Ectodermal cell (in vitro differentiated cells): ENCODE measurements around the gene SPPL2B.
A peak's percentile ranks its signal among the peaks of the same experiment; 100 is the strongest.

ENCODE experiments used
- H3K27ac ChIP-seq: 2 replicates; pipeline ENCODE4 v1.7.0; 2013; ENCODE audit warnings: mild to moderate bottlenecking, low read depth, low read length; ENCODE audit not compliant: insufficient read depth, poor library complexity, severe bottlenecking
- H3K27me3 ChIP-seq: 2 replicates; pipeline ENCODE4 v1.7.0; 2013; ENCODE audit warnings: mild to moderate bottlenecking, low read length; ENCODE audit not compliant: insufficient read depth, control insufficient read depth, poor library complexity, severe bottlenecking
- H3K36me3 ChIP-seq: one replicate; pipeline ENCODE4 v1.7.0; 2013; ENCODE audit warnings: low read length; ENCODE audit not compliant: control insufficient read depth, insufficient read depth
- H3K4me1 ChIP-seq: one replicate; pipeline ENCODE4 v1.7.0; 2013; ENCODE audit warnings: low read length; ENCODE audit not compliant: control insufficient read depth, insufficient read depth
- H3K4me3 ChIP-seq: 2 replicates; pipeline ENCODE4 v1.7.0; 2013; ENCODE audit warnings: low read depth, low read length, control low read depth; ENCODE audit not compliant: insufficient read depth
- H3K9me3 ChIP-seq: 2 replicates; pipeline ENCODE4 v1.7.0; 2013; ENCODE audit warnings: mild to moderate bottlenecking, low read length, moderate library complexity; ENCODE audit not compliant: control insufficient read depth
- WGBS, 2 experiments: methylation state at CpG; one replicate each; pipeline ENCODE4 v1.1.7; 2013; ENCODE audit warnings: missing lambda C conversion rate in 2 of 2; 5-methylcytosine and 5-hydroxymethylcytosine counted together

Gene SPPL2B

GRCh38 chr19:2302319-2303210 is 25.9 kb upstream of the SPPL2B start:
- Histone ChIP-seq H3K4me1 (no peaks in the 10 kb centered on the region), H3K27me3 (peaks cover 23% of the 10 kb centered on the region), H3K27ac (no peak overlapping the region), H3K9me3 (no peaks in the 10 kb centered on the region), H3K4me3 (no peak overlapping the region), H3K36me3 (no peaks in the 10 kb centered on the region)
- WGBS, 2 experiments = 34% methylated on average over 62 of the region's 62 CpGs

DNA sequence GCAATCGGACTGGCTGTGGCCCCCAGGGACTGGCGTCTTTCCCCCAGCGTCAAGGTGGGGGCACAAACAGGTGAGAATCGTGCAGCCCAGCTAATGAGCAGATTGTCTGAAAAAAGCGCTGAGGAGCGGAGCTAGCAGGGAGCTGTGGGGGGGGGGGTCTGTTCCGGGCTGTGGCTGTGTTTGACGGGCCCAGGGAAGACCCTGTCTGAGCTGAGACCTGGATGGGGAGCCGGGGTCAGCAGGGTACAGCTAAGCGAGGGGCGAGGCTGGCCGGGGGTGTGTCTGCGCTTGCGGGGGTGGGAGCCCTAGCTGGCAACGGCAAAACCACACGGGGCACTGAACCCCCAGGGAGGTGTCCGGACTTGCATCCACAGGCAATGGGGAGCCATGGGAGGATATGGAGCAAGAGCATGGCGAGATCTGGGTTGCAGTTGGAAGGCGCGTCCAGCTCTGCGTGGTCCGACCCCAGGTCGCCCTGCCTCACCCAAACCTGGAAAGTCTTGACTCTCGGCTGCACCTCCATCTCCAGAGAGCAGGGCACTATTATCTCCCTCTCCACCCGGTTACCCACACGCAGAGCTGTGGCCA is 25.2 kb upstream of the SPPL2B start:
- no peak overlapping the region for H3K27ac ChIP-seq
- H3K4me1 ChIP-seq = no peaks in the 10 kb centered on the region
- no peaks in the 10 kb centered on the region for H3K36me3 ChIP-seq
- H3K4me3 ChIP-seq = no peak overlapping the region
- 90 to 91% methylated on average over 26 of the region's 26 CpGs for WGBS, 2 experiments
- no peaks in the 10 kb centered on the region for H3K9me3 ChIP-seq
- H3K27me3 ChIP-seq = peaks cover 29% of the 10 kb centered on the region

- Histone ChIP-seq H3K4me1 (no peaks in the 10 kb centered on the region), H3K36me3 (no peaks in the 10 kb centered on the region), H3K27ac (no peak overlapping the region), H3K27me3 (peaks cover 34% of the 10 kb centered on the region), H3K4me3 (no peak overlapping the region), H3K9me3 (no peaks in the 10 kb centered on the region)
- 79% methylated on average over 18 to 19 of the region's 19 CpGs for WGBS, 2 experiments
Measured at GRCh38 chr19:2305452-2306280, 22.8 kb upstream of the SPPL2B start.

- 83 to 86% methylated on average over 19 of the region's 19 CpGs for WGBS, 2 experiments
- no peaks in the 10 kb centered on the region for H3K4me1 ChIP-seq
- H3K36me3 ChIP-seq = no peaks in the 10 kb centered on the region
- H3K27me3 ChIP-seq = peaks cover 34% of the 10 kb centered on the region
- no peak overlapping the region for H3K27ac ChIP-seq
- no peaks in the 10 kb centered on the region for H3K9me3 ChIP-seq
- H3K4me3 ChIP-seq = no peak overlapping the region
Measured at GRCh38 chr19:2306281-2306806, 22.1 kb upstream of the SPPL2B start.

GRCh38 chr19:2306971-2307370 is 21.5 kb upstream of the SPPL2B start:
- Histone ChIP-seq H3K4me3 (no peak overlapping the region), H3K36me3 (no peaks in the 10 kb centered on the region), H3K27me3 (peaks cover 33% of the 10 kb centered on the region), H3K27ac (no peak overlapping the region), H3K4me1 (no peaks in the 10 kb centered on the region), H3K9me3 (no peaks in the 10 kb centered on the region)
- WGBS, 2 experiments = 84 to 85% methylated on average over 17 of the region's 17 CpGs

DNA sequence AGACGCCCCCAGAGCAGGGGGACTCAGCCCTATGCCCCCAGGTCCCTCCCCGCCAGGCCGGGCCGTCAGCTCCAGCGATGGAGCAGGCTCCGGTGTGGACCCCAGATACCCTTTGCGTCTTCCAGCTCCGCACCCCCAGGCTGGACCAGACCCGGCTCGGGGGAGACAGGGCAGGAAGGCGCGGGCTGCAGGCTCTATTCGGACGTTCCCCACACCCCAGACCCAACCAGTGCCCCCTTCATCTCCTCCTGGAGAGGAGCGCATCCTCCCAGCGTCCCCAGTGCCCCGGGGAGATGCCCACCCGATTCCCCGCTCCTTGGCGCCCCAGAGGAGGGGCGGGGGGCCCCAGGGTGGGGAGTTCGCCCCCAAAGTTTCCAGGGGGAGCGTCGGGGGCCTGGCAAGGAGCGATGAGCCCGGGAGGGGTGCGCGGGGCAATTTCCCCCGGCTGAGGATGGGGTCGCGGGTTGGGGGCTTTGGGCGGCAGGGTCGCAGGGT is 20.9 kb upstream of the SPPL2B start:
- WGBS, 2 experiments = 67 to 69% methylated on average over 33 of the region's 33 CpGs
- Histone ChIP-seq H3K4me3 (no peak overlapping the region), H3K36me3 (no peaks in the 10 kb centered on the region), H3K9me3 (no peaks in the 10 kb centered on the region), H3K27me3 (peaks cover 34% of the 10 kb centered on the region), H3K27ac (no peak overlapping the region), H3K4me1 (no peaks in the 10 kb centered on the region)

GRCh38 chr19:2308114-2308556 is 20.3 kb upstream of the SPPL2B start, which contains the start of gene LINGO3:
TSS of gene LINGO3 (minus strand) at chr19:2308154. CDS start at chr19:2291776, 16,378 bp downstream.
- Histone ChIP-seq H3K4me1 (no peaks in the 10 kb centered on the region), H3K9me3 (no peaks in the 10 kb centered on the region), H3K27ac (no peak within 1 kb of the TSS), H3K4me3 (peak within 1 kb of the TSS; percentile 23), H3K27me3 (peaks cover 38% of the 10 kb centered on the region), H3K36me3 (no peaks in the 10 kb centered on the region)
- WGBS, 2 experiments = 13 to 14% methylated on average over 63 of the region's 63 CpGs

DNA sequence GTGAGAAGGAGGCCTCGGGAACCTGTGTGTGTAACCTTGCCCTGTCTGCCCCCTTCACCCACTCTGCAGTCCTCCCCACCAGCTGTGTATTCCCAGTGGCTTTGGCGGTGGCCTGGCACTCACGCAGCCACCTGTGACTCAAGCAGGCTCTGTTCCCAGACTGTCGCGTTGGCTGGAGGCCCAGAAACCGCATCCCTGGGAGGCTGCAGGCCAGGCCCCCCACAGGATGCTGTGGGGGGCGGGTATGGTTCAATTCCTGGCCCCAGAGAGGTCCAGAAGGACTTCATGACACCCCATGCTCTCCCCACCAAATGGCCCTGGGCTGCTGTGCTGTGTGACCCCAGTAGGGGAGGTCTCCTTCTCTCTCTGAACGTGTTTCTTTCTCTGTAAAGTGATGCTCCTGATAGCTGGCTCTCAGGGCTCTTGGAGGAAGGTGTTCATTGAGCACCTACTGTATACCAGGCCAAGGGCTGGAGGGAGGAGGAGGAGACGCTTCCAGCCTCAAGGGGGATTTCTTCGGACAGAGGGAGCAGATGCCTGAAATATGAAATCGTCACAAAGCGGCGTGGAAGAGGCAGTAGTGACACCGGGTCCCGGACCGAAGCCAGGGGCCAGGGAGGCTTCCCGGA is 18.6 kb upstream of the SPPL2B start:
- no peak overlapping the region for H3K4me3 ChIP-seq
- WGBS, 2 experiments = 83 to 87% methylated on average over 17 of the region's 17 CpGs
- H3K27ac ChIP-seq = no peak overlapping the region
- H3K4me1 ChIP-seq = no peaks in the 10 kb centered on the region
- H3K9me3 ChIP-seq = peaks cover under 1% of the 10 kb centered on the region
- H3K27me3 ChIP-seq = peaks cover 35% of the 10 kb centered on the region
- no peaks in the 10 kb centered on the region for H3K36me3 ChIP-seq

GRCh38 chr19:2311093-2311492 is 17.4 kb upstream of the SPPL2B start:
- H3K4me1 ChIP-seq = no peaks in the 10 kb centered on the region
- no peaks in the 10 kb centered on the region for H3K36me3 ChIP-seq
- H3K27me3 ChIP-seq = peaks cover 35% of the 10 kb centered on the region
- H3K9me3 ChIP-seq = peaks cover 3% of the 10 kb centered on the region
- H3K4me3 ChIP-seq = no peak overlapping the region
- H3K27ac ChIP-seq = no peak overlapping the region
- WGBS, 2 experiments = 90 to 93% methylated on average over 4 of the region's 4 CpGs
